GM12891 (cell line): ENCODE measurements around the gene PHF24.

Source experiments
- DNase-seq: peaks from one replicate; pipeline ENCODE4 v3.0.0; 2011; ENCODE audit warnings: low spot score; ENCODE audit not compliant: insufficient read length
- FAIRE-seq: peaks from 2 replicates; lab custom pipeline; 2011; peaks lifted over from hg19 to GRCh38; lab: Jason Lieb, UNC
- PAX5 ChIP-seq: IDR thresholded peaks from 2 replicates; pipeline ENCODE4 v1.6.1; 2011; ENCODE audit warnings: low read length, moderate library complexity, mild to moderate bottlenecking; ENCODE audit not compliant: insufficient read depth, severe bottlenecking
- POLR2A ChIP-seq: IDR thresholded peaks from 2 replicates; pipeline ENCODE4 v1.6.1; 2011; ENCODE audit warnings: low read depth, low read length, control low read depth
- POLR2AphosphoS5 ChIP-seq: IDR thresholded peaks from 2 replicates; pipeline ENCODE4 v1.6.1; 2011; ENCODE audit warnings: low read depth, low read length, control low read depth
- POU2F2 ChIP-seq: IDR thresholded peaks from 2 replicates; pipeline ENCODE4 v1.6.1; 2011; ENCODE audit warnings: low read depth, mild to moderate bottlenecking, control low read depth, low read length, moderate library complexity
- SPI1 ChIP-seq: IDR thresholded peaks from 2 replicates; pipeline ENCODE4 v1.6.1; 2011; ENCODE audit warnings: low read depth, low read length, control low read depth
- TAF1 ChIP-seq: IDR thresholded peaks from 2 replicates; pipeline ENCODE4 v1.6.1; 2011; ENCODE audit warnings: low read depth, low read length, control low read depth

Gene PHF24

DNA sequence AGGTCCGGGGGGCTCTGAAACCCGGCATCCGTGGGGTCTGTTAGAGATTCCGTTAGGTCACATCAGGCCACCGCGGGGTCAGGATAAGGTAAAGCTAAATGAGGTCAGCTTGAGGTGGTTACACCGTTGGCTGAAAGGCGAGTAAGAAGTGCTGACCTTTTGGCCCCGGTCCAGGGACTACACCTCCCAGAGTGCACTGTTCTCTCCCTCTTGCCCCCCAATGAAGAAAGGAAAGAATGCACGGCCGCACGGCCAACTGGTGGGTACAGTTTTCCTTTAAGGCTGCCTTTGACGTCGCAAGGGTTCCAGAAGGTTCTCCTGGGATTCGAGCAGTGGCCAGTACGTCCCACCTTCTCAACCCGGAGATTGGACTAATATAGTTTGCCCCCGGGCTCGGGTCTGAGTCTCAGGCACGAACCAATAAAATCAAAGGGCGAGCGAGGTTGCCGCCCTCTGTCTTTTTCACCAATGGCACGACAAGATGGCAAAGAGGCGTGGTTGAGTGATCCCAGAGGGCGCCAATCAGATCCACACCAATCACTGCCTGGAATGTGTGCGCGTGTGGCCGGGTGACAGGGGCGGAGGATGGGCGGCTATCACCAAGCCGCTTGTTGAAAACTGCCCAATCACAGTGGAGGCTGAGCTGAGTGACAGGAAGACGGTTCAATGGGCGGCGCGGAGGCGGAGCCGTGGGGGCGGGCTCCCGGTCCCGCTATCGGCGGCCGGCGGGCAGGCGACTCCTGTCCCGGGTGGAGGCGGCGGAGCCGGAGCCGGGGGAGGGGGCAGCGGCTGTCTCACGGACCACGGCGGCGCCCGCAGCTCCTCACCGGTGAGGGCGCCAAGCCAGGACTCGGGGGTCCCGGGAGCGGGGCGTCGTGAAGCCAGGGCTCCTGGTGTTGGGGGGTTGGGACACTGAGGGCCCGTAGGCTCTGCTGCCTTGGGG lies 31.2 kb downstream of the PHF24 start, which contains the start of gene DNAJB5:
Gene DNAJB5, plus strand, starts transcription at position 743 of the 943 bp plus-strand sequence. CDS start 886 bp downstream, outside the sequence.
- FAIRE-seq (peak; percentile 99), DNase-seq (peak; percentile 96)
- TF ChIP-seq SPI1, result no peak
- 0 out of 2 replicates have a peak, but pooled peaks have one; percentile 28 for TF ChIP-seq POLR2A
- TF ChIP-seq PAX5, result no peak
- TF ChIP-seq POU2F2, result 0 out of 2 replicates have a peak, but pooled peaks have one; percentile 45
- 0 out of 2 replicates have a peak, but pooled peaks have one; percentile 37 for TF ChIP-seq TAF1
- TF ChIP-seq POLR2AphosphoS5, result peak; percentile 67; the same call in 1 of the 2 replicates

DNA sequence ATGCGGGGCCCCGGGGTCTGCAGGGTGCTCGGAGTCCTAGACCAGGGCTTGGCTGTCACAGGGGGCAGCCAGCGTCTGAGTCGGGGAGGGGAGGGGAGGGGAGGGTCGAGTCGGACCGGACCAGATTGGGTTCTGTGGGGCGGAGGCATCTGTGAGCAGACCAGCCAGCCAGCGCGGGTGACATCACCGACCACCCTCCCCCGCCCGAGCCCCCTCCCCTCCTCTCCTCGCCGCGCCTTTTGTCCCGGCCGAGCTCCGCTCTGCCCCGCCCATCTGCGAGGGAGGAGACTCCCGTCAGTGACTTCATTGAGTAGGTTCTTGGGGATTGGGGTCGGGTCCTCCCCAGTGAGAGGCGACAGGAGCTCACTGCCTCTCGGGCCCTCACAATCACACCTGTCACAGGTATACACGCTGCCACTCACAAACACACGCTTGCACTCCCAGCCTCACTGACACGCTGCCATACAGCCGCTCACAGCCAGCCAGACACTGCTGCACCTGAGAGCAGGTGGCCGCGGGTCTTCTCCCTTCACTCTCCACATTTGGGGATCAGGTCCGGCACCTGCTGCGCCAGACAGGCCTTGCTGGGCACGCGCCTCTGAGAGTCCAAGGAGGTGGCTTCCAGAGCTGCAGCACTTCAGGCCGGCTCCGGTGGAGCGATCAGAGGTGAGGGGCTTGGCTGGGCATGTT lies 32.0 kb downstream of the PHF24 start:
- no peak for TF ChIP-seq POLR2A
- TF ChIP-seq POU2F2, result no peak
- TF ChIP-seq PAX5, result no peak
- TF ChIP-seq TAF1, result no peak
- TF ChIP-seq SPI1, result no peak
- no peak for TF ChIP-seq POLR2AphosphoS5
- no peak for FAIRE-seq
- no peak for DNase-seq

DNA sequence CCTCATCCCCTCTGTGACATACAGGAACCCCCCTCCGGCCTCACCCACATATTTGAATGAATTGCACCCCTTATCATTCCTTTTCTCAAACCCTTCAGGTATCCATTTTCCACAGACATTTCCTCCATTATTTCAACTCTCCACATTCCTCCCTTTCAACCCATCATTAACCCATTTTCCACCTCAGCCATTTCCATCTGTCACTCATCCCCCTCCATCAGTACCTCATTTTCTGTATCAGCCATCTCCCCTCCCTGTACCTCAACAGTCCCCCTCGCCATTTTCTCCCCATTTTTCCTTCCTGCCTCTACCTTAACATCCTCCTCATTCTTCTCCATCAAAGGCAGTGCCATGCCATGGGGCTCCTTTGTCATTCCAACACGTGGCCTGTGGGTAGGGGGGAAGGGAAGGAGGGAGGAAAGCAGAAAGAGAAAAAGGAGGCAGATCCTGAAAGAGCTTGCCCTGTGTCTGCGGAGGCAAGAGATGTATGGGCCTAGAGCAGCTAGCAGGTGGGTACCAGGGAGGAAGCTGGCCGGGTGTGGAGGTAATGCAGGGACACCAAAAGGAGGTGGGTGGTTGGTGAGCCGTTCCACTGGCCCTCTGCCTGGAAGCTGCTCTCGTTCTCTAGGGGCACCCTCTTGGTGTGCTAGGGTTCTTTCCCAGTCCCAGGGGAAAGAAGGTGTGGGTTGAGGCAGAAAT lies 33.0 kb downstream of the PHF24 start:
- DNase-seq (no peak), FAIRE-seq (no peak)
- TF ChIP-seq POU2F2 (no peak), POLR2AphosphoS5 (no peak), SPI1 (no peak), POLR2A (no peak), PAX5 (no peak), TAF1 (no peak)

DNA sequence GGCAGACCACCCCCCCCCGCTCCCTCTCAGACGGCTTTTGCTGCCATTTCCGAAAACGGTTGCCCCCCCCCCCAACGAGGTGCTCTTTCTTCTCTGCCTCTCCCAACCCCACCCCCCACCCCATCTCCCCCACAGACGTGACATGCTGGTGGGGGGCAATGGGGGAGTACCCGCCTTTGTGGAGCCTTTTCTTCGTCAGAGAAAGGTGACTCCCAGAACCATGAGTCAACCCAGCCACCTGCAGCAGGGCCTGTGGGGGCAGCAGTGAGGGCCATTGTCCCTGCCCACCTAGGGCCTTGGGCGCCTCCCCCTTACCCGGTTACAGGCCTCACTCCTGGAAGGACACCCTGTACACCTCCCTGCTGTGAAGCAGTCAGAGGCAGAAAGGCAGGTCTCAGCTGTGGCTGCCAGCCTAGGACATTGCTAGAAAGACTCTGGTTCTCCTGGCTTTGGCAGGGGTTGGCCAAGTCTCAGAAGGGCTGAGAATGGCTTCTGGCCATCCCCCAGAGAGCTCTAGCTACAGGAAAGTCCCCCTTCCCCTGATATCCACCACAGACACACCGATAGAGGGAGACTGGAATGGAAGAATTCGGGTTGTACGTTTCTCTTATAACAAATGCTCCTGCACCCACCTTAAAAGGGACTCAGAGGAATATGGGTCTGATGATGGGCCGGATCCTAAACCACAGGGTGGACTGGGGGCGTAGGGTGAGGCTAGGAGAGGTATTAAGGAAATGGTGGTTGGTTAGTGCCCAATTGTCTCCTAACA lies 33.7 kb downstream of the PHF24 start:
- FAIRE-seq, result no peak

DNA sequence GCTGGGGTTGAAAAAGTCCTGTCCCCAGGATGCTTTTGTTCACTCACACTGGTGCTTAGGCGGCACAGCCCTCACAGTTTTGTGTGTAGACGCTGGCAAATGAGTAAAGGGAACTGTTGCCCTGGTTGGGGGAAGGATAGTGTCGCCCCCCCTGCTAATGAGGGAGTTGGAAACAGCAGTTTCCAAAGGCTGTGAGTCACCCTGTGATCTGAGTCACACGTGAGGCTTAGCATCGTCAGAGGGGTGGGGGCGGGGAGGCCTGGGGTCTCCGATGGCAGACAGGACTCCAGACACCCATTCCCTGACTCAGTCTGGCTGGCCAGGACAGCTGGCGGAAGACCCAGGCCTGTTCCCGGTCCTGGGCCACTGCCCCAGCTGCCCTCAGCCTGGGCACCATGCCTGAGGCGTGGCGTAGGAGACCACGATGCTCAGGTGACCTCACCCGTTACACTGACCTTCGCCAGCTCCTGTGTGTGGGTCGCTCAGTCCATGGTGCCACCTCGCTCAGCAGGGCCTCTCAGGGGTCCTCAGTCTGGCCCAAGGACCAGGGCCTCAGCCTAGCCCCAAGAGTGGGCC lies 34.4 kb downstream of the PHF24 start:
- DNase-seq (no peak), FAIRE-seq (no peak)
- no peak for TF ChIP-seq PAX5
- TF ChIP-seq POLR2A, result no peak
- no peak for TF ChIP-seq SPI1
- TF ChIP-seq POU2F2, result no peak
- no peak for TF ChIP-seq TAF1
- no peak for TF ChIP-seq POLR2AphosphoS5

More for the DNA sequence above, 33.7 kb downstream of the PHF24 start:
- no peak for TF ChIP-seq SPI1
- TF ChIP-seq POLR2A, result no peak
- TF ChIP-seq POLR2AphosphoS5, result no peak
- no peak for TF ChIP-seq POU2F2
- no peak for TF ChIP-seq PAX5
- no peak for TF ChIP-seq TAF1
- DNase-seq, result no peak

DNA sequence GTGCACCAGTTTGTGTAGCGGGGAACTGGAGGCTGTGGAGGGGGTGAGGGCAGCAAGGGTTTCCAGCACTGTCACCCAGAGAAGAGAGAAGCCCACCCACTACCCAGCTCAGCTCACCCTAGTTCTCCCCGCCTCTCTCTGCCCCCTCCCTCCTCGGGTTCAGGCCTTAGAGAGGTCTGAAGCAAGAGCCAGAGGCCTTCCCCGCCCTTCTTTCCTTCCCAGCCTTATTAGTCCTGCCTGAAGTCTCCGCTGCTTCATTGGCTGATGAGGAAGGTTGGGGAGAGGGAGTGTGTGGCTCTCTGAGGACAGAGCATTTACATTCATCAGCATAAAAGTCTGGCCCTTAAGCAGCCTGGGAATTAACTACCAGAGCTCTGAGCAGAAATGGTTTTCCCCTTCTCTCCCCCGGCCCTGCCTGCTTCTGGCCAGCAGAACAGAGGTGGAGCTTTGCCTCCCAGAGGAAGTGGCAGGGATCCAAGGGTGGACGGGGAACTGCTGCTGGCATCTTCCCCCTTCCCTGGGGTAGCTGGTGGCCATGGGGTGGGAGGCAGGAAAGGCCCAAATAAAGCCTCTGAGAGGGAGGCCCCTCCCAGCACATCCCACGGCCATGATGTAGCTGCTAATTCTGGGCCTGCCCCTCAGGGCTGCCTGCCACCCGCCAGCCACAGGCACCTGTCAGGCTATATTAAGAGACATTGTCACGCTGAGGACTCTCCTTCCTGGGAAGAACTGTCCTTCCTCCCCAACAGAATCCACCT lies 35.6 kb downstream of the PHF24 start:
- no peak for TF ChIP-seq POLR2AphosphoS5
- no peak for TF ChIP-seq PAX5
- TF ChIP-seq TAF1, result no peak
- TF ChIP-seq SPI1, result no peak
- no peak for TF ChIP-seq POU2F2
- TF ChIP-seq POLR2A, result no peak
- no peak for DNase-seq
- FAIRE-seq, result peak; percentile 56

DNA sequence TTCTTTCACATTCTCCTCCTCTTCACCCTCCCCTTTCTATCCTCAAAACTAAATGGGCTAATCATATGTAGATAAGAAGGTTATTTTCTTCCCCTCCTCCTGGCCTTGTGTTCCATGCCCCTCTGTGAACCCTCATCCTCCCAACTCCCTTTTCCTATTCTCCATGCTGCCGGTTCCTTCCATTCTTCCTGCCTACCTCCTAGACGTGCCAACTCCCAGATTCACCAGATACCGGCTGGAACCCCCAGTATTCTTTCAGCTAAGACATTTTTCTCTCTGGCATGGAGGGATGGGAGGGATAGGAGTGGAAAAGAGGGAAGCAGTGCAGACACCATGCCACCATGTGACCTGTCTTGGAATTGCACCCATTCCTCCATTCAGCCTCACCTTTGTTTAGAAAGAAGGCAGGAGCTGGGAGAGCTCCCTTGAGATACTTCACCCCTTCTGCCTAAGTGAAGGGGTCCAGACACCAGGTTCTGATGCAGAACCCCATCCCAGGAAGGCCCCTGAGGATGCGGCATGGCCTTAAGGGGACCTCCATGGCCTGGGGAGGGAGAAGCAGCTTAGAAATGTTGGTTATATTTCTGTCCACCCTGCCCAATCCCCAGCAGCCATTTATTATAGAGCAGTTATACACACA lies 36.3 kb downstream of the PHF24 start:
- FAIRE-seq (peak; percentile 63), DNase-seq (no peak)
- TF ChIP-seq SPI1 (no peak), POU2F2 (no peak), PAX5 (no peak), POLR2A (no peak), TAF1 (no peak), POLR2AphosphoS5 (no peak)
